Suprapubic skin (tissue), 4 donors: ENCODE data around the gene AUTS2. TPM values are rescaled to one million over a fixed set of nuclear protein-coding genes. Genes with fewer than 3 reads are reported as not detected.

Experiments
- DNase-seq, 2 donors: peaks; one replicate each; pipeline ENCODE4 v3.0.0-alpha.2; 2019; ENCODE audit warnings: low spot score in 2 of 2
- H3K27ac ChIP-seq: fragments of 200-600 bp; sonication (generic); one replicate; pipeline ENCODE4 v1.5.1; 2019
- H3K27me3 ChIP-seq: fragments of 200-600 bp; sonication (generic); one replicate; pipeline ENCODE4 v1.5.1; 2019
- H3K36me3 ChIP-seq: fragments of 200-600 bp; sonication (generic); one replicate; pipeline ENCODE4 v1.5.1; 2019
- H3K4me1 ChIP-seq: fragments of 200-600 bp; sonication (generic); one replicate; pipeline ENCODE4 v1.5.1; 2019
- H3K4me3 ChIP-seq: fragments of 200-600 bp; sonication (generic); one replicate; pipeline ENCODE4 v1.5.1; 2019; ENCODE audit warnings: mild to moderate bottlenecking
- H3K9me3 ChIP-seq: fragments of 200-600 bp; sonication (generic); one replicate; pipeline ENCODE4 v1.5.1; 2019
- EP300 ChIP-seq: sonication (generic); formaldehyde crosslinking; IDR thresholded peaks from one replicate; pipeline ENCODE4 v1.6.1; 2017; ENCODE audit warnings: antibody characterized with exemption
- POLR2A ChIP-seq, 2 donors: fragments of 450-650 bp; IDR thresholded peaks; one replicate each; pipeline ENCODE4 v1.6.1; 2017; ENCODE audit warnings: antibody characterized with exemption in 2 of 2, mild to moderate bottlenecking in 2 of 2, moderate library complexity in 2 of 2
- POLR2AphosphoS5 ChIP-seq, 3 donors: sonication (generic); formaldehyde crosslinking; IDR thresholded peaks; one replicate each; pipeline ENCODE4 v1.6.1; 2017; ENCODE audit warnings: antibody characterized with exemption in 3 of 3
- WGBS: methylation state at CpG from one replicate; pipeline ENCODE4 v1.1.5; 2018; 5-methylcytosine and 5-hydroxymethylcytosine counted together
- total RNA-seq, 4 donors: library from RNA; depleted of rRNA; stranded (reverse); fragments of >200 nt; gene quantifications; one replicate each; pipeline ENCODE4 v1.1.0, GENCODE V29; 2016
- TF ChIP-seq, protein P1 (sequence below), 2 donors: fragments of 200-600 bp in 1 of 2; fragments of 450-650 bp in 1 of 2; sonication (generic) in 1 of 2; IDR thresholded peaks; one replicate each; pipeline ENCODE4 v1.5.1; 2016 to 2019; ENCODE audit warnings: antibody characterized with exemption in 2 of 2, mild to moderate bottlenecking in 1 of 2, moderate library complexity in 1 of 2

The AUTS2 gene
- total RNA-seq, 4 donors from 2014 or later = 31.0 to 102 (median 56.4) TPM

DNA sequence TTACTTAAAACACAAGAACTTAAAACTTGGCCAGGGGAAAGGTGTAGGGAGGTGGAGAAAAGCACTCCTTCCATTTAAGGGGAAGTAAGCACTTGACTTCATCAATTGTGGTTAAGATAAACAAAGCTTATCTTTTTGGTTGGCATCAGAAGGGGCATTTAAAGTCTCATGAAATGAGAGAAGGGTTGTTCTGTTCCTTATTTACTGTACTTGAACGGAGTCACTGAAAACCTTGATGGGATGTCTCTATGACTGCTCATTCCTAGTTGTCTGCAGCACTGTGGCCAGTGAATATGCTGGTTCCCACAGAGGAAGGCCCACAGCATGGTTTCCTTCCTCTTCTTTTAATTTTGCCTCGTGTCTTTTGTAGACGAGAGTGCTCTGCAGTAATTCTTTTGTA lies 229.3 kb downstream of the AUTS2 start:
- no peaks in the 10 kb centered on the region for H3K9me3 ChIP-seq
- no peaks in the 10 kb centered on the region for H3K27me3 ChIP-seq
- H3K27ac ChIP-seq = no peak overlapping the region
- no peaks in the 10 kb centered on the region for H3K36me3 ChIP-seq
- peaks cover 6% of the 10 kb centered on the region for H3K4me1 ChIP-seq
- WGBS = 80% methylated on average over 3 of the region's 3 CpGs
- no peak for DNase-seq
- TF ChIP-seq POLR2AphosphoS5 (IDR thresholded peaks at IDR 0.05) = no peak
- TF ChIP-seq, protein P1, sequence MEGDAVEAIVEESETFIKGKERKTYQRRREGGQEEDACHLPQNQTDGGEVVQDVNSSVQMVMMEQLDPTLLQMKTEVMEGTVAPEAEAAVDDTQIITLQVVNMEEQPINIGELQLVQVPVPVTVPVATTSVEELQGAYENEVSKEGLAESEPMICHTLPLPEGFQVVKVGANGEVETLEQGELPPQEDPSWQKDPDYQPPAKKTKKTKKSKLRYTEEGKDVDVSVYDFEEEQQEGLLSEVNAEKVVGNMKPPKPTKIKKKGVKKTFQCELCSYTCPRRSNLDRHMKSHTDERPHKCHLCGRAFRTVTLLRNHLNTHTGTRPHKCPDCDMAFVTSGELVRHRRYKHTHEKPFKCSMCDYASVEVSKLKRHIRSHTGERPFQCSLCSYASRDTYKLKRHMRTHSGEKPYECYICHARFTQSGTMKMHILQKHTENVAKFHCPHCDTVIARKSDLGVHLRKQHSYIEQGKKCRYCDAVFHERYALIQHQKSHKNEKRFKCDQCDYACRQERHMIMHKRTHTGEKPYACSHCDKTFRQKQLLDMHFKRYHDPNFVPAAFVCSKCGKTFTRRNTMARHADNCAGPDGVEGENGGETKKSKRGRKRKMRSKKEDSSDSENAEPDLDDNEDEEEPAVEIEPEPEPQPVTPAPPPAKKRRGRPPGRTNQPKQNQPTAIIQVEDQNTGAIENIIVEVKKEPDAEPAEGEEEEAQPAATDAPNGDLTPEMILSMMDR (IDR thresholded peaks at IDR 0.05) = no peak
- TF ChIP-seq EP300 = no peak
- no peak for TF ChIP-seq POLR2A (IDR thresholded peaks at IDR 0.05)
- no peak overlapping the region for H3K4me3 ChIP-seq

DNA sequence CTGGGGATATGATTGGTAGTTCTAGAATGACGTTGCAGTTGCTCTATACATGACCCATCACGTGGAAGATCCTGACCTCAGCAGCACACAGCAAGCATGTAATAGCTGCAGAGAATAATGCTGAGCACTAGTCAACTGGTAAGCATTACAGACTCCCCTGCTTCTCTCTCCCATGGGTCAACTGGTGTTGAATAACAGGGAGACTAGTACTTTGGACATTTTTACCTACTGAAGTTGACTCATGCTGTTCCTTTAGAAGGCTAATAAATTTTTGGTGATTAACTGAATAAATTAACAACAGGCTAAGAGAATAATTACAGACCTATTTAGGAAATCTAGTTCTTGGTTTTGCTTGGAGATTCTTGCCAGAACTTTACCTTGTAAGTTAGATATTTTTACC lies 234.1 kb downstream of the AUTS2 start:
- no peaks in the 10 kb centered on the region for H3K36me3 ChIP-seq
- no peak overlapping the region for H3K27ac ChIP-seq
- WGBS = 88% methylated on average over 2 of the region's 2 CpGs
- H3K4me1 ChIP-seq = no peaks in the 10 kb centered on the region
- TF ChIP-seq POLR2AphosphoS5 (IDR thresholded peaks at IDR 0.05) (no peak), POLR2A (IDR thresholded peaks at IDR 0.05) (no peak), EP300 (no peak)
- TF ChIP-seq, protein P1 (IDR thresholded peaks at IDR 0.05) = no peak
- no peak overlapping the region for H3K4me3 ChIP-seq
- no peak for DNase-seq
- no peaks in the 10 kb centered on the region for H3K9me3 ChIP-seq
- H3K27me3 ChIP-seq = no peaks in the 10 kb centered on the region

DNA sequence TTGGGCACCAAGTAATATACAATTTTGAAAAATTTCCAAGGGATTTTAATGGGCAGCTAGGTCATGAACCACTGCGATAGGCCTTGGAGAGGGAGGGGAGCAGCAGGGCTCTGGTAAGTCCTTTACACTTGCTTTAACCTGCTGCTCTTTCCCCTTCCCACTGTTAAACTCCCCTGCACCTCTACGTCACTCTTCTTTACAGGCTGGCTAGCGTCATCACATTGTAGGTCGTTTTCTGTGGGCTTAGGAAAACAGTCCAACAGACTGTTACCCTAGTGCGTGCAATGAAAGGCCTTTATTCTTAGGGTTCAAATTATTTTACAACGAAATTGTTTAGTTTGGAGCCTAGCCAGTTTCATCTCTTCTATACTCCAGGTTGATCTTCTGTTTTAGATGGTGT lies 235.7 kb downstream of the AUTS2 start:
- no peak for DNase-seq
- H3K36me3 ChIP-seq = no peaks in the 10 kb centered on the region
- WGBS = 87% methylated on average over 6 of the region's 6 CpGs
- no peaks in the 10 kb centered on the region for H3K9me3 ChIP-seq
- H3K4me3 ChIP-seq = no peak overlapping the region
- no peak overlapping the region for H3K27ac ChIP-seq
- TF ChIP-seq EP300 (no peak), POLR2AphosphoS5 (IDR thresholded peaks at IDR 0.05) (no peak), POLR2A (IDR thresholded peaks at IDR 0.05) (no peak)
- TF ChIP-seq, protein P1 (IDR thresholded peaks at IDR 0.05) = no peak
- H3K27me3 ChIP-seq = no peaks in the 10 kb centered on the region
- no peaks in the 10 kb centered on the region for H3K4me1 ChIP-seq

DNA sequence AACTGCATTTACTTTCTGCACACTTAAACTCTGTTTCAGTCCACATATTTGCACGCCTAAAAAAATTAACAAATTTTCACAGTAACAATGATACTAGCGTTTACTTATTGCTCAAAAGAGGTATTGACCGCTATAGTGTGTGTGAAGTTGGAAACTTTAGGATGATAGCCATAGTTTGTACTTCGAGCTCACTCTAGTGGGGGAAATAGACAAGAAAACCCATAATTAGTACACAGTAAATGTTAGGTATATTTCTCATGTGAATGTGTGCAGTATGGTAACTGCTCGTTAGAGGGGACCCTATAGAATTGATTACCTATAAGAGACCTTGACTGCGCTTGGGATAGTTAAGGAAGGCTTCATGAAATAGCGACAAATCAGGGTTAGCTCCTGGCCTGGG lies 238.4 kb downstream of the AUTS2 start:
- Histone ChIP-seq H3K4me3 (no peak overlapping the region), H3K4me1 (no peaks in the 10 kb centered on the region), H3K36me3 (no peaks in the 10 kb centered on the region), H3K9me3 (no peaks in the 10 kb centered on the region), H3K27ac (no peak overlapping the region), H3K27me3 (no peaks in the 10 kb centered on the region)
- 93% methylated on average over 7 of the region's 7 CpGs for WGBS
- TF ChIP-seq EP300 (no peak), POLR2A (IDR thresholded peaks at IDR 0.05) (no peak)
- TF ChIP-seq, protein P1 (IDR thresholded peaks at IDR 0.05) = no peak
- DNase-seq = no peak

DNA sequence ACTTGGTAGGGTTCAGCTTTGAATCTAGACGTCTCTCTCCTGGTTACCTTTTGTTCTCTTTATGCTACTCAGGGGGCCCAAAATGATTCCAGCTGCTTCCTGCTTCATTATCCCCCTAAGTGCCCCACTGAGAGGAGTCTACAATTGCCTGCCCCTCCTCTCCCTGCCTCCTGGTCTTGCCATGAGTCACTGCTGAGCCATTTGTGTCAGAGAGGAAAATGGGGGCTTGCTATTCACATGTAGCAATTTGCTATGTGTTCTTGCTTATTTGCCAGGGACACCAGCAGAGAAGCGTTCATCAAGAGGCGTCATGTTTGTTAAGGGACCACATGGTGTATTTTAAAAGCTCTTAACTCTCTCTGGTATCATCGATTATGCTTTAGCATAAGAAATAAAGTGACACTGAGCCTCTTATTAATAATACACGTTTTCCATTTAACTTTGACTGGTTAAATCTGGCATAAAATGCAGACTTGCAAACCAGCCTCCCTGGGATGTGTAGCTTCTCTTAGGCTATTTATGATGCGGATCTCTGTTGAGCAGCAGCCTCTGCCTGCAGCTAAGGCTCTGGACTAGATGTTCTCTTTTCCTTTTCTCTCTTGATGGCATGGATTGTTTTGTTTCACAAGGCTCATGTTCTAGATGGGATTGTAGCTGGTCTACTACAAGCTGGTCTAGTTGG lies 239.3 kb downstream of the AUTS2 start:
- no peaks in the 10 kb centered on the region for H3K36me3 ChIP-seq
- TF ChIP-seq POLR2AphosphoS5 (IDR thresholded peaks at IDR 0.05) = no peak
- TF ChIP-seq POLR2A (IDR thresholded peaks at IDR 0.05) = no peak
- TF ChIP-seq, protein P1 (IDR thresholded peaks at IDR 0.05) = no peak
- no peak for TF ChIP-seq EP300
- H3K27me3 ChIP-seq = no peaks in the 10 kb centered on the region
- no peak overlapping the region for H3K4me3 ChIP-seq
- no peaks in the 10 kb centered on the region for H3K9me3 ChIP-seq
- no peak for DNase-seq
- no peaks in the 10 kb centered on the region for H3K4me1 ChIP-seq
- 88% methylated on average over 6 of the region's 6 CpGs for WGBS
- no peak overlapping the region for H3K27ac ChIP-seq
